ENCODE data around the gene TRIM40. TPM values are rescaled to one million over a fixed set of nuclear protein-coding genes. Genes with fewer than 3 reads are reported as not detected.

TRIM40 gene
- total and polyA plus RNA-seq, 4 donors = 0.08 to 0.20 TPM; not detected in 2

DNA sequence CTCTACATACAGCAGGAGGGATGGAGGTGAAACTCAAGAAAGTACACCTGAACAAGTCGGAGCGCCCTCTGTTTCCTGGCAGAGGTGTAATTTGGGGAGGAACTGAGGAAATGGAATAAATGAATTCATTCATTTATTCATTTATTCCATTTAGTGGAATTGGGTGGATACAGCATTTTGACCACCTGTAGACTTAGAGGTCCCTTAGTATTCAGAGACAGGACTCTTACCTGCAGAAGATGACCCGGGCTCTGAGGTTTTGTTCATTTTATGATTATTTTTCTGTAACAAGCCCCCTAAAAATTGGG lies 32.1 kb upstream of the TRIM40 start:
- TF ChIP-seq, protein P1, sequence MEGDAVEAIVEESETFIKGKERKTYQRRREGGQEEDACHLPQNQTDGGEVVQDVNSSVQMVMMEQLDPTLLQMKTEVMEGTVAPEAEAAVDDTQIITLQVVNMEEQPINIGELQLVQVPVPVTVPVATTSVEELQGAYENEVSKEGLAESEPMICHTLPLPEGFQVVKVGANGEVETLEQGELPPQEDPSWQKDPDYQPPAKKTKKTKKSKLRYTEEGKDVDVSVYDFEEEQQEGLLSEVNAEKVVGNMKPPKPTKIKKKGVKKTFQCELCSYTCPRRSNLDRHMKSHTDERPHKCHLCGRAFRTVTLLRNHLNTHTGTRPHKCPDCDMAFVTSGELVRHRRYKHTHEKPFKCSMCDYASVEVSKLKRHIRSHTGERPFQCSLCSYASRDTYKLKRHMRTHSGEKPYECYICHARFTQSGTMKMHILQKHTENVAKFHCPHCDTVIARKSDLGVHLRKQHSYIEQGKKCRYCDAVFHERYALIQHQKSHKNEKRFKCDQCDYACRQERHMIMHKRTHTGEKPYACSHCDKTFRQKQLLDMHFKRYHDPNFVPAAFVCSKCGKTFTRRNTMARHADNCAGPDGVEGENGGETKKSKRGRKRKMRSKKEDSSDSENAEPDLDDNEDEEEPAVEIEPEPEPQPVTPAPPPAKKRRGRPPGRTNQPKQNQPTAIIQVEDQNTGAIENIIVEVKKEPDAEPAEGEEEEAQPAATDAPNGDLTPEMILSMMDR (IDR thresholded peaks at IDR 0.05; ENCODE audit: control extremely low read depth, extremely low read depth) = no peak
- peaks cover 6 to 24% (median 10%) of the 10 kb centered on the region in 5 donors for H3K4me1 ChIP-seq (ENCODE audit: control insufficient read depth in 5 of 5, insufficient read depth in 5 of 5, low read length in 5 of 5)
- H3K27ac ChIP-seq (ENCODE audit: low read depth in 1 of 2, low read length in 1 of 2) = no peak overlapping the region
- no peaks in the 10 kb centered on the region for H3K36me3 ChIP-seq (ENCODE audit: control insufficient read depth in 4 of 4, insufficient read depth in 4 of 4, low read length in 4 of 4)
- no peak overlapping the region for H3K4me3 ChIP-seq
- no peaks in the 10 kb centered on the region for H3K9me3 ChIP-seq (ENCODE audit: control insufficient read depth in 4 of 4, insufficient read depth in 3 of 4, low read length in 3 of 4)
- H3K27me3 ChIP-seq (ENCODE audit: control insufficient read depth in 3 of 3, insufficient read depth in 3 of 3, low read length in 2 of 3) = peaks cover 0 to 67% (median 50%) of the 10 kb centered on the region in 3 donors
- WGBS, 2 donors = 36 to 53% methylated on average over 3 of the region's 3 CpGs
- ATAC-seq (ENCODE audit: insufficient read depth, low FRiP score) (no peak), DNase-seq (no peak)
- H3K9ac ChIP-seq (ENCODE audit: insufficient read depth in 1 of 2, low read length in 2 of 2) = no peak overlapping the region

DNA sequence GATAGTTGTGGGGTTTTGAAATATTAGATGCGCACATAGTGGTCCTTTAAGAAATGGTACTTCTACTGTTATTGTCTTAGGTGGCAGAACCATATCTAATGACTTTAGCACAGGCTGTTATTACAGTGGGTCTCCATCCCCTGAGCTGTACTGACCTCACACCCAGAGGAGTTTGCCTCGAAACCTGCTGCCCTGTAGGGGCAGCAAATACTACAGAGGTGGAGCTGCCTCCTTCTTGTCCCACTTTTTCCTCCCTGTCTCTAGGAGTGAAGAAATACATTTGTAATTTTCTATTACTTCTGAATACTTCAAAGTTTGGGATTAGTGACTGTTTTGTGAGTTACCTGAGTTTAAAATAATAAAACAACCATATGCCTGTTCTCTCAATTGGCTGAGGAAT lies 31.3 kb upstream of the TRIM40 start:
- no peak for ATAC-seq (ENCODE audit: insufficient read depth, low FRiP score)
- peaks cover 6 to 24% (median 10%) of the 10 kb centered on the region in 5 donors for H3K4me1 ChIP-seq (ENCODE audit: control insufficient read depth in 5 of 5, insufficient read depth in 5 of 5, low read length in 5 of 5)
- H3K27ac ChIP-seq (ENCODE audit: low read depth in 1 of 2, low read length in 1 of 2) = no peak overlapping the region
- H3K27me3 ChIP-seq (ENCODE audit: control insufficient read depth in 3 of 3, insufficient read depth in 3 of 3, low read length in 2 of 3) = peaks cover 0 to 63% (median 45%) of the 10 kb centered on the region in 3 donors
- DNase-seq = no peak
- H3K9ac ChIP-seq (ENCODE audit: insufficient read depth in 1 of 2, low read length in 2 of 2) = no peak overlapping the region
- H3K4me3 ChIP-seq = no peak overlapping the region
- 88 to 89% methylated on average over 2 of the region's 2 CpGs for WGBS, 2 donors
- TF ChIP-seq, protein P1 (IDR thresholded peaks at IDR 0.05; ENCODE audit: control extremely low read depth, extremely low read depth) = no peak
- no peaks in the 10 kb centered on the region for H3K9me3 ChIP-seq (ENCODE audit: control insufficient read depth in 4 of 4, insufficient read depth in 3 of 4, low read length in 3 of 4)
- H3K36me3 ChIP-seq (ENCODE audit: control insufficient read depth in 4 of 4, insufficient read depth in 4 of 4, low read length in 4 of 4) = no peaks in the 10 kb centered on the region

DNA sequence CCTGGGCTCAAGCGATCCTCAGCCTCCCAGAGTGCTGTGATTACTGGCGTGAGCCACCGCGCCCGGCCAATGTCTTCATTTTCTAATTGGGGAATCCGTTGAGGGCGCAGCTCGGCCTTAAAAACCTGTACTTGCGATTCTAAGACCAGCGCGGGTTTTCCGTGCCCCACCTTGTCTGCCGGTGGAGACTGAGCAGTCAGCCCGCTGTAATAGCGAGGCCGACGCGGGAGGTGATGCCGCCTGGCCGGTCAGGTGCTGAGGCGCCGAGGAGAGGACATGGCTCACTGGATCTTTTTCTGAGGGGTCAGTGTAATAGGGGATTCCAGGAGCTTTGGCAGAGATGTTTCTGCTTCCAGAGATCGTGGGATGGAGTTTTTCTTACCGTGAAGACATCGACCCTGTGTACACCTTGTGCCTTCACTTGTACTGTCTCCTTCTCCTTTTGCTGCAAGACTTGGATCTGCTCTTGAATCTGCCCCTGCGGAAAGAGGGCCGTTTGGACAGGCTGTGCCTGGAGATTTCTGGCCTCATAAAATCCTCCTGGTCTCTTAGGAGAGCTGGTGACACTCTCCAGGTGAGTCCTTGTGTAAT lies 24.6 kb upstream of the TRIM40 start:
- no peak for DNase-seq
- WGBS, 2 donors = 52 to 55% methylated on average over 27 of the region's 27 CpGs
- H3K9ac ChIP-seq (ENCODE audit: insufficient read depth in 1 of 2, low read length in 2 of 2) = no peak overlapping the region
- no peak overlapping the region for H3K4me3 ChIP-seq
- no peaks in the 10 kb centered on the region for H3K9me3 ChIP-seq (ENCODE audit: control insufficient read depth in 4 of 4, insufficient read depth in 3 of 4, low read length in 3 of 4)
- peaks cover 0 to 68% (median 48%) of the 10 kb centered on the region in 3 donors for H3K27me3 ChIP-seq (ENCODE audit: control insufficient read depth in 3 of 3, insufficient read depth in 3 of 3, low read length in 2 of 3)
- ATAC-seq (ENCODE audit: insufficient read depth, low FRiP score) = no peak
- H3K27ac ChIP-seq (ENCODE audit: low read depth in 1 of 2, low read length in 1 of 2) = no peak overlapping the region
- H3K4me1 ChIP-seq (ENCODE audit: control insufficient read depth in 5 of 5, insufficient read depth in 5 of 5, low read length in 5 of 5) = no peaks in the 10 kb centered on the region
- no peaks in the 10 kb centered on the region for H3K36me3 ChIP-seq (ENCODE audit: control insufficient read depth in 4 of 4, insufficient read depth in 4 of 4, low read length in 4 of 4)
- TF ChIP-seq, protein P1 (IDR thresholded peaks at IDR 0.05; ENCODE audit: control extremely low read depth, extremely low read depth) = no peak
